Fibroblast of lung (primary cell): Measurements from ENCODE around the gene MYLK. TPM values are rescaled to one million over a fixed set of nuclear protein-coding genes. Genes with fewer than 3 reads are reported as not detected.

Source experiments
- DNase-seq, 2 donors: peaks; one replicate each; pipeline versions ENCODE4 v3.0.0 to v3.0.0-alpha.2; 2010; ENCODE audit warnings: low read depth in 2 of 2
- H2AFZ ChIP-seq: 2 replicates; pipeline ENCODE4 v1.5.1; 2012; ENCODE audit warnings: low read length, control low read depth, inconsistent platforms
- H3K27ac ChIP-seq: 2 replicates; pipeline ENCODE4 v1.5.1; 2011; ENCODE audit warnings: low read length, control low read depth; ENCODE audit not compliant: insufficient read depth
- H3K27me3 ChIP-seq: 2 replicates; pipeline ENCODE4 v1.5.1; 2011; ENCODE audit warnings: mild to moderate bottlenecking, low read length; ENCODE audit not compliant: control insufficient read depth, insufficient read depth
- H3K36me3 ChIP-seq: 2 replicates; pipeline ENCODE4 v1.5.1; 2011; ENCODE audit warnings: low read length; ENCODE audit not compliant: control insufficient read depth, insufficient read depth
- H3K4me1 ChIP-seq: 2 replicates; pipeline ENCODE4 v1.5.1; 2011; ENCODE audit warnings: low read length; ENCODE audit not compliant: control insufficient read depth, insufficient read depth; ENCODE audit errors: extremely low read depth
- H3K4me2 ChIP-seq: 2 replicates; pipeline ENCODE4 v1.5.1; 2011; ENCODE audit warnings: low read length, control low read depth; ENCODE audit not compliant: insufficient read depth; ENCODE audit errors: extremely low read depth
- H3K4me3 ChIP-seq, 4 experiments: fragments of 200-600 bp in 1 of 4; sonication (generic) in 1 of 4; replicated peaks in 1 of 4; 2 replicates each; pipeline ENCODE4 v1.5.1; 2011 to 2016; ENCODE audit warnings: low read length in 4 of 4, low read depth in 3 of 4, mild to moderate bottlenecking in 3 of 4, control low read depth in 2 of 4, inconsistent platforms in 1 of 4, mixed read lengths in 1 of 4; ENCODE audit not compliant: insufficient read depth in 1 of 4; ENCODE audit errors: control extremely low read depth in 1 of 4
- H3K79me2 ChIP-seq: 2 replicates; pipeline ENCODE4 v1.5.1; 2012; ENCODE audit warnings: mild to moderate bottlenecking, low read length, inconsistent platforms; ENCODE audit not compliant: control insufficient read depth, insufficient read depth
- H3K9ac ChIP-seq: 2 replicates; pipeline ENCODE4 v1.5.1; 2011; ENCODE audit warnings: mild to moderate bottlenecking, low read length, control low read depth; ENCODE audit not compliant: insufficient read depth
- H3K9me3 ChIP-seq: 2 replicates; pipeline ENCODE4 v1.5.1; 2012; ENCODE audit warnings: low read depth, low read length; ENCODE audit not compliant: control insufficient read depth, insufficient read depth
- H4K20me1 ChIP-seq: 2 replicates; pipeline ENCODE4 v1.5.1; 2011; ENCODE audit warnings: low read length; ENCODE audit not compliant: control insufficient read depth, insufficient read depth; ENCODE audit errors: extremely low read depth
- EZH2 ChIP-seq: IDR thresholded peaks from 2 replicates; pipeline ENCODE4 v1.5.1; 2012; ENCODE audit warnings: low read length, control low read depth, mild to moderate bottlenecking; ENCODE audit errors: missing control alignments
- polyA plus RNA-seq, 2 donors: library from polyadenylated mRNA; depleted of rRNA in 1 of 2; stranded (reverse) in 1 of 2; unstranded in 1 of 2; fragments of >200 nt; gene quantifications; 2 replicates each; pipeline ENCODE4 v1.2.1, GENCODE V29; 2011 to 2012; ENCODE audit warnings: missing spikeins in 1 of 2
- total RNA-seq: library from RNA; depleted of rRNA; stranded (reverse); fragments of >200 nt; gene quantifications from 2 replicates; pipeline ENCODE4 v1.2.1, GENCODE V29; 2014
- TF ChIP-seq, protein P1 (sequence below), 2 donors: IDR thresholded peaks in 1 of 2; conservative IDR thresholded peaks in 1 of 2; 1 replicate in 1 of 2; 2 replicates in 1 of 2; pipeline ENCODE4 v1.5.1; 2011 to 2012; ENCODE audit warnings: low read length in 2 of 2, control low read depth in 1 of 2, inconsistent platforms in 1 of 2, low read depth in 1 of 2, mild to moderate bottlenecking in 1 of 2

Gene MYLK
- total and polyA plus RNA-seq, 2 donors (not counting 1 experiment from before 2014, with no cell fraction given): 918 to 941 TPM

DNA sequence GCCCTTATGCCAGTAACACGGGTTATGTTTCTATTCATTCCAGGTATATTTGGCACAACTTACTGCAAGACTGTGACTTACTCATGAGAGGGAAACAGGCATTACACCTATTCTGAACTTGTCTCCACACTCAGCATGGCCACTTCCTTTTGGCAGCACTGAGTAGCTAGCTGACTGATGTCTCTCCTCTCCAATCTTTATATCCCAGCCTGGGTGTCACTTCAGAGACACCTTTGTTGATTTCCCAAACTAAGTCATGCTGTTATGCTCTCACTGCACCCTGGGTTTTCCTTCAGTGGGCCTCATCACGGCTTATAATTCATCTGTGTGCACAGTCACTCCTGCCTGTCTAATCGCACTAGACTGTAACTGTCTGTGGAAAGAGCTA, 114.8 kb downstream of the MYLK start:
- Histone ChIP-seq H3K4me2 (no peak overlapping the region), H3K79me2 (peaks cover 13% of the 10 kb centered on the region), H3K4me1 (peaks cover 17% of the 10 kb centered on the region), H4K20me1 (no peaks in the 10 kb centered on the region), H3K9me3 (no peaks in the 10 kb centered on the region), H3K27me3 (no peaks in the 10 kb centered on the region), H3K36me3 (peaks cover 14% of the 10 kb centered on the region), H3K27ac (no peak overlapping the region), H3K9ac (no peak overlapping the region), H3K4me3 (no peak overlapping the region), H2AFZ (no peak overlapping the region)
- no peak for DNase-seq
- TF ChIP-seq, protein P1, sequence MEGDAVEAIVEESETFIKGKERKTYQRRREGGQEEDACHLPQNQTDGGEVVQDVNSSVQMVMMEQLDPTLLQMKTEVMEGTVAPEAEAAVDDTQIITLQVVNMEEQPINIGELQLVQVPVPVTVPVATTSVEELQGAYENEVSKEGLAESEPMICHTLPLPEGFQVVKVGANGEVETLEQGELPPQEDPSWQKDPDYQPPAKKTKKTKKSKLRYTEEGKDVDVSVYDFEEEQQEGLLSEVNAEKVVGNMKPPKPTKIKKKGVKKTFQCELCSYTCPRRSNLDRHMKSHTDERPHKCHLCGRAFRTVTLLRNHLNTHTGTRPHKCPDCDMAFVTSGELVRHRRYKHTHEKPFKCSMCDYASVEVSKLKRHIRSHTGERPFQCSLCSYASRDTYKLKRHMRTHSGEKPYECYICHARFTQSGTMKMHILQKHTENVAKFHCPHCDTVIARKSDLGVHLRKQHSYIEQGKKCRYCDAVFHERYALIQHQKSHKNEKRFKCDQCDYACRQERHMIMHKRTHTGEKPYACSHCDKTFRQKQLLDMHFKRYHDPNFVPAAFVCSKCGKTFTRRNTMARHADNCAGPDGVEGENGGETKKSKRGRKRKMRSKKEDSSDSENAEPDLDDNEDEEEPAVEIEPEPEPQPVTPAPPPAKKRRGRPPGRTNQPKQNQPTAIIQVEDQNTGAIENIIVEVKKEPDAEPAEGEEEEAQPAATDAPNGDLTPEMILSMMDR (conservative IDR thresholded peaks at IDR 0.05 in 1 of 2, IDR thresholded peaks at IDR 0.05 in 1 of 2; ENCODE audit: low read depth in 1 of 2, low read length in 2 of 2): no peak
- TF ChIP-seq EZH2: no peak

GRCh38 chr3:123768480-123769355, 115.4 kb downstream of the MYLK start:
- H3K9ac ChIP-seq: no peak overlapping the region
- H4K20me1 ChIP-seq: no peaks in the 10 kb centered on the region
- H3K4me1 ChIP-seq: peaks cover 11% of the 10 kb centered on the region
- H3K27ac ChIP-seq: no peak overlapping the region
- H3K4me2 ChIP-seq: no peak overlapping the region
- DNase-seq: no peak
- no peak for TF ChIP-seq EZH2
- TF ChIP-seq, protein P1 (conservative IDR thresholded peaks at IDR 0.05 in 1 of 2, IDR thresholded peaks at IDR 0.05 in 1 of 2; ENCODE audit: low read depth in 1 of 2, low read length in 2 of 2): no peak
- H3K27me3 ChIP-seq: no peaks in the 10 kb centered on the region
- H3K36me3 ChIP-seq: peaks cover 14% of the 10 kb centered on the region
- H3K79me2 ChIP-seq: peaks cover 14% of the 10 kb centered on the region
- no peak overlapping the region for H3K4me3 ChIP-seq
- no peak overlapping the region for H2AFZ ChIP-seq
- H3K9me3 ChIP-seq: no peaks in the 10 kb centered on the region

GRCh38 chr3:123767564-123768292, 116.4 kb downstream of the MYLK start:
- Histone ChIP-seq H3K36me3 (peaks cover 14% of the 10 kb centered on the region), H3K4me2 (no peak overlapping the region), H3K4me3 (no peak overlapping the region), H3K27me3 (no peaks in the 10 kb centered on the region), H3K9ac (no peak overlapping the region), H4K20me1 (no peaks in the 10 kb centered on the region), H3K79me2 (peaks cover 14% of the 10 kb centered on the region), H3K4me1 (peaks cover 7% of the 10 kb centered on the region), H2AFZ (no peak overlapping the region), H3K27ac (no peak overlapping the region), H3K9me3 (no peaks in the 10 kb centered on the region)
- no peak for TF ChIP-seq EZH2
- TF ChIP-seq, protein P1 (conservative IDR thresholded peaks at IDR 0.05 in 1 of 2, IDR thresholded peaks at IDR 0.05 in 1 of 2; ENCODE audit: low read depth in 1 of 2, low read length in 2 of 2): no peak
- DNase-seq: no peak
